Immature natural killer cell (primary cell): ENCODE data around the gene RBM47. TPM values are rescaled to one million over a fixed set of nuclear protein-coding genes. Genes with fewer than 3 reads are reported as not detected.
"Not testable (repeated sequence)": the region's sequence is repeated elsewhere in the genome, so short reads cannot be mapped to it uniquely, and the experiment has no call there.

Experiments
- DNase-seq, 3 donors: peaks; one replicate each; pipeline ENCODE4 v3.0.0; 2022; ENCODE audit warnings: mixed read lengths in 1 of 3
- H3K27ac Mint-ChIP-seq, 6 donors: one replicate each; pipeline ENCODE4 v1.8.0; 2020; ENCODE audit warnings: mixed read lengths in 6 of 6, mild to moderate bottlenecking in 5 of 6, inconsistent platforms in 4 of 6, moderate library complexity in 3 of 6
- H3K27me3 Mint-ChIP-seq, 3 donors: one replicate each; pipeline ENCODE4 v1.8.0; 2020 to 2021; ENCODE audit warnings: low read depth in 3 of 3, mild to moderate bottlenecking in 3 of 3, mixed read lengths in 3 of 3, moderate library complexity in 3 of 3, inconsistent platforms in 1 of 3
- H3K36me3 Mint-ChIP-seq, 3 donors: one replicate each; pipeline ENCODE4 v1.8.0; 2020; ENCODE audit warnings: mixed read lengths in 3 of 3, inconsistent platforms in 2 of 3, mild to moderate bottlenecking in 2 of 3
- H3K4me1 Mint-ChIP-seq, 2 donors: one replicate each; pipeline ENCODE4 v1.8.0; 2020; ENCODE audit warnings: inconsistent platforms in 2 of 2, mild to moderate bottlenecking in 2 of 2, mixed read lengths in 2 of 2, moderate library complexity in 1 of 2
- H3K4me3 Mint-ChIP-seq, 5 donors: one replicate each; pipeline ENCODE4 v1.8.0; 2020; ENCODE audit warnings: mild to moderate bottlenecking in 5 of 5, mixed read lengths in 5 of 5, inconsistent platforms in 3 of 5, moderate library complexity in 3 of 5
- H3K9me3 Mint-ChIP-seq, 6 donors: one replicate each; pipeline ENCODE4 v1.8.0; 2020; ENCODE audit warnings: mild to moderate bottlenecking in 6 of 6, mixed read lengths in 6 of 6, inconsistent platforms in 4 of 6, moderate library complexity in 3 of 6
- polyA plus RNA-seq, 3 donors: library from polyadenylated mRNA; unstranded; fragments of 300-500 nt; fragmentation: Illumina TruSeq; gene quantifications; one replicate each; pipeline ENCODE4 v1.2.3, GENCODE V29; 2021

The RBM47 gene
- polyA plus RNA-seq, 3 donors from 2014 or later, result 0.24 to 1.9 (median 0.49) TPM

DNA sequence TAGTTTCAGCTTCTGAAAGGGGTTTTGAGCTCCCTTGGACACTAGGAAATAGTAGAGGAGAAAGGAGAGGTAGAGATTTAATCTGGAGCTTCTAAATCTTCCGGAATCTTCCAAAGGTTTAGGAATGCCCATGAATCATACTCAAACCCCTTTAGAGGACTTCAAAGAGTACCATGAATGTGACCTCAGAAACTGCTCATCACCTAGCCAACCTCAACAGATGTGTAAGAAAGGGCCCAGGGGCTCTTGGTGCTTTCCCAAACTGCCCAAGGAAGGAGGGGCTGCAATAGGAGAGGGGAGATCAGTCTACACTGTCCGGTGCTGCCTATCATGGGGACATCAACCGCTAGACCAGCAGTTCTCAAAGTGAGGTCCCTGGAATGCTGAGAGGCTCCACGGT is 109.1 kb downstream of the RBM47 start:
- Mint-ChIP-seq H3K27ac (no peak overlapping the region), H3K36me3 (no peaks in the 10 kb centered on the region), H3K4me1 (no peaks in the 10 kb centered on the region)

GRCh38 chr4:40517081-40517480 is 112.6 kb downstream of the RBM47 start:
- H3K9me3 Mint-ChIP-seq, DNase-seq, H3K27ac Mint-ChIP-seq, H3K4me1 Mint-ChIP-seq, H3K27me3 Mint-ChIP-seq, H3K4me3 Mint-ChIP-seq, H3K36me3 Mint-ChIP-seq: not testable (repeated sequence)

More for the DNA sequence above, 109.1 kb downstream of the RBM47 start:
- Mint-ChIP-seq H3K27me3 (peaks cover 0 to 4% (median 2%) of the 10 kb centered on the region in 3 donors), H3K4me3 (no peak overlapping the region), H3K9me3 (peaks cover 0 to 1% (median 0%) of the 10 kb centered on the region in 6 donors)
- DNase-seq, result no peak

GRCh38 chr4:40516651-40517050 is 113.0 kb downstream of the RBM47 start:
- Mint-ChIP-seq H3K27ac (no peak overlapping the region), H3K4me3 (no peak overlapping the region), H3K9me3 (peaks cover 0 to 1% (median 0%) of the 10 kb centered on the region in 6 donors), H3K27me3 (peaks cover 0 to 2% (median 2%) of the 10 kb centered on the region in 3 donors), H3K36me3 (no peaks in the 10 kb centered on the region), H3K4me1 (no peaks in the 10 kb centered on the region)
- no peak for DNase-seq

GRCh38 chr4:40515398-40516293 is 114.0 kb downstream of the RBM47 start:
- peaks cover 0 to 2% (median 2%) of the 10 kb centered on the region in 3 donors for H3K27me3 Mint-ChIP-seq
- no peak overlapping the region for H3K27ac Mint-ChIP-seq
- H3K4me3 Mint-ChIP-seq, result no peak overlapping the region
- DNase-seq, result no peak
- H3K36me3 Mint-ChIP-seq, result no peaks in the 10 kb centered on the region
- no peaks in the 10 kb centered on the region for H3K4me1 Mint-ChIP-seq
- H3K9me3 Mint-ChIP-seq, result peaks cover 0 to 1% (median 0%) of the 10 kb centered on the region in 6 donors

DNA sequence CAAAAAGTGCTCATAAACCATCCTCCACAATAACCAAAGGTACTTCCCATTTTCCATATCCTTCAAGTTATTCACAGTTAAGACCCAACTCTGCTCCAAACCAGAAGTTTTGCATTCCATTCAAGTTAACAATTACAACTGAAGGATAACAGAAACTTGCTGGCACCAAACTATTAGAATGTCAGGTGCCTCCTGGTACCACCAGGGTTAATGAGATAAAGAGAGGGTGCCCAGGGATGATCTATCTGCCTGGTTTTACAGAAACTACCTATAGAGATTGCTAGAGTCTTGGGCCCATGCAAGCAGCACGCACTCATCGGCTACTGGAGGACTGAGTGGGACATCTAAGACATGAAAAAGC is 114.6 kb downstream of the RBM47 start:
- no peaks in the 10 kb centered on the region for H3K4me1 Mint-ChIP-seq
- H3K27ac Mint-ChIP-seq, result no peak overlapping the region
- H3K36me3 Mint-ChIP-seq, result no peaks in the 10 kb centered on the region

DNA sequence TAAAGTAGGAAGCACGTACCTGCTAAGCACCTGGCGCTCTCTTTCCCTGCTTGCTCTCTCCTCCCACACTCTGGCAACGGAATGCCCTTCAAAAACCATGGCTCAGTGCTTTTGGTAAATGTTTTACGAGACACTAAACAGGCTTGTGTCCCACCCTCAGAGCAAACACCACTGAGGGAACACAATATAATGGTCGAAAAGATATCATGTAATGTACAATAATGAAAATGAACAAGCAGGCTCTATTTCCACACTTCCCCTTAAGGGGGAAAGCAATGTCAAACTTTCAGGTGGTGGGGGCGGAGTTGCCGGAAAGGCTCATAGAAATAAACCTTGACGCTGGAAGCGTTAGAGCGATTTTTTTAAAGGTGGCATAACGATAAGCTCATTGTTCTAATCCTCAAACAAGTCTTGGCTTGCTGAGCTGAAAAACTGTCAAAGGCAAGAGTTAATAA is 115.1 kb downstream of the RBM47 start:
- no peak overlapping the region for H3K27ac Mint-ChIP-seq

More for the DNA sequence above, 114.6 kb downstream of the RBM47 start:
- no peak for DNase-seq
- peaks cover 0 to 3% (median 2%) of the 10 kb centered on the region in 3 donors for H3K27me3 Mint-ChIP-seq
- no peak overlapping the region for H3K4me3 Mint-ChIP-seq
- H3K9me3 Mint-ChIP-seq, result no peaks in the 10 kb centered on the region

DNA sequence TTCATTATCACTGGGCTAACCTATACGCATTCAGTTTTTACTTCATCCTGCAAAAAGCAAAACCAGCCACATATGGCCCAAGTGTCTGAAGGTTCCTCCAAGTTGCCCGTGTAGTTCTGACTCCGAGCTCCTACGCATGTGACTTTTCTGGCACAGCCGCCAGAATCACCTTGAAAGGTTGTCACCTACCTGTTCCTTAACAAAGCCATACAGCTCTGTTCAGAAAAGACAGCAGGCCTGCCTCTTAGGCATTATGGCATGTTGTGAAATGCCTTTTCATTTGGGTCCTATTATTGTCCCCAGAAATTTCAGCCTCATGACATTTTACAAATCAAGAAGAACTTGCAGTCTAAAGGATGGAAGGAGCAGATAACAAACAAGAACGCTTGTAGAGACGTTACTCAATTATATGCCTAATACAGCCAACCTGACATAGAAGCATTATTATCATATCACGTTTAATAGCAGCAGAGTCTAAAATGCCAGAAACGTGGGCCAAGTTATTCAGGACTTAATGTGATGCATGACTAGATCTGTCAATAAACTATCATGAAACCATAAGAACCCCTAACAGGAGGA is 118.5 kb downstream of the RBM47 start:
- Mint-ChIP-seq H3K9me3 (no peaks in the 10 kb centered on the region), H3K27me3 (peaks cover 0 to 6% (median 2%) of the 10 kb centered on the region in 3 donors), H3K4me3 (no peak overlapping the region), H3K4me1 (no peaks in the 10 kb centered on the region), H3K36me3 (no peaks in the 10 kb centered on the region), H3K27ac (no peak overlapping the region)
- no peak for DNase-seq

More for the DNA sequence above, 115.1 kb downstream of the RBM47 start:
- no peaks in the 10 kb centered on the region for H3K36me3 Mint-ChIP-seq
- no peak overlapping the region for H3K4me3 Mint-ChIP-seq
- no peaks in the 10 kb centered on the region for H3K4me1 Mint-ChIP-seq
- peaks cover 0 to 3% (median 2%) of the 10 kb centered on the region in 3 donors for H3K27me3 Mint-ChIP-seq
- no peaks in the 10 kb centered on the region for H3K9me3 Mint-ChIP-seq
- DNase-seq, result no peak

GRCh38 chr4:40507977-40508376 is 121.7 kb downstream of the RBM47 start:
- H3K4me1 Mint-ChIP-seq, result no peaks in the 10 kb centered on the region
- H3K4me3 Mint-ChIP-seq, result no peak overlapping the region
- no peak for DNase-seq
- H3K36me3 Mint-ChIP-seq, result no peaks in the 10 kb centered on the region
- no peak overlapping the region for H3K27ac Mint-ChIP-seq
- H3K27me3 Mint-ChIP-seq, result peaks cover 2 to 5% (median 4%) of the 10 kb centered on the region in 3 donors
- no peaks in the 10 kb centered on the region for H3K9me3 Mint-ChIP-seq

- H3K9me3 Mint-ChIP-seq, result no peaks in the 10 kb centered on the region
- DNase-seq, result no peak
- no peak overlapping the region for H3K27ac Mint-ChIP-seq
- H3K27me3 Mint-ChIP-seq, result peaks cover 4 to 9% (median 5%) of the 10 kb centered on the region in 3 donors
- H3K36me3 Mint-ChIP-seq, result no peaks in the 10 kb centered on the region
- H3K4me3 Mint-ChIP-seq, result no peak overlapping the region
- H3K4me1 Mint-ChIP-seq, result no peaks in the 10 kb centered on the region
Observed at GRCh38 chr4:40506492-40506891, 123.2 kb downstream of the RBM47 start.

GRCh38 chr4:40506066-40506465 is 123.6 kb downstream of the RBM47 start:
- Mint-ChIP-seq H3K4me3 (no peak overlapping the region), H3K9me3 (no peaks in the 10 kb centered on the region), H3K27ac (no peak overlapping the region), H3K4me1 (no peaks in the 10 kb centered on the region), H3K36me3 (no peaks in the 10 kb centered on the region), H3K27me3 (peaks cover 4 to 9% (median 5%) of the 10 kb centered on the region in 3 donors)
- DNase-seq, result no peak

DNA sequence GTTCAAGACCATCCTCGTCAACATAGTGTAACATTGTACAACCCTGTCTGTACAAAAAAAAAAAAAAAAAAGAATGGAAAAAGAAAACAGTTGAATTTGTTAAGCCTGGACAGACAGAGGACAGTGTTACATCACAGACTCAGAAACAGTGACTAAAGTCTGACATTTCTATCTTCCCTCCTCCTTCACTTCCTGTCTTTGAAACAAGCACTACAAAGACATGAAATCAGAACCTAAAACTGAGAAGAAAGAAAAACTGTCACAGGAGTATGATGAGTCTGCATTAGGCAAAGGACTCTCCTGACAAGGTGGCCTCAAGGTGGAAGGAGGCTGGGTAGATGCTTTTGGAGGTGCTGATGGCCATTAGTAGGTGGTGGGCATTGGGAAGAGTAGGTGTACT is 126.7 kb downstream of the RBM47 start:
- no peak overlapping the region for H3K27ac Mint-ChIP-seq

DNA sequence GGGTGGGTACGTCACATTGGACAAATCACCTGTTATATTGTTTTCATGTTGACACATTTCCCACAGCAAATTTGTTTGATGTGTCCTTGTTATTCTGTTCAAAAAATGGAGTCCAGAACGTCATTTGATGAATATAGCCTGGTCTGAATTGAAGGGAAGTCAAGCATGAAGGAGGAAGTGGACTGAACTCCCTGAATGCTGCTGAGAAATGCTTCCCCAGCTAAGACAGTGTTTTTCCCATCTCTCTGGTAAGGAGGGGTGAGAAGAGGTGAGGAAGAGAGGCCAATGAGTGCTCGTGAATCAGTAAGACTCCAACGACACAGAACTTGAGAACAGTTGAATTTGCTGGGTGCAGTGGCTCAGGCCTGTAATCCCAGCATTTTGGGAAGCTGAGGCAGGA is 127.4 kb downstream of the RBM47 start:
- no peaks in the 10 kb centered on the region for H3K36me3 Mint-ChIP-seq
- no peak overlapping the region for H3K4me3 Mint-ChIP-seq

More for the DNA sequence above, 126.7 kb downstream of the RBM47 start:
- Mint-ChIP-seq H3K36me3 (no peaks in the 10 kb centered on the region), H3K27me3 (peaks cover 4 to 5% (median 5%) of the 10 kb centered on the region in 3 donors), H3K9me3 (no peaks in the 10 kb centered on the region), H3K4me3 (no peak overlapping the region), H3K4me1 (no peaks in the 10 kb centered on the region)
- no peak for DNase-seq

DNA sequence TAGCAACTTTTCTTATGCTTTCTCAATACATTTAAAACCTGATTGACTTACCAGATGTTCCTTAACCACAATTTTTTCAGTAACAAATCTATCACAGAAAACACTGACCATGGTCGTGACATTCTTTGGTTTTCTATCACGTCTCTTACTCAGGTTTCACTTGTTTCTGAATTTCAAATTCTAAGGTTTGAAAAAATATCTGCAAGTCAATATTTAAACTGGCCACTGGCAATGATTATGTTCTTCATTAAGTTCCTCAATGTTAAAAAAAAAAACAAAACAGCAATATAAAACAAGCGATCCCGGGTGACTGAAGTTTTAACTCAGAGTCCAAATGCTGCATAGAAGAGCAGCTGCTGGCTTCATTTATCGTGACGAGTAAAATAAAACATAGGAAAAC is 128.9 kb downstream of the RBM47 start:
- Mint-ChIP-seq H3K4me1 (no peaks in the 10 kb centered on the region), H3K36me3 (no peaks in the 10 kb centered on the region), H3K27me3 (peaks cover 4 to 5% (median 5%) of the 10 kb centered on the region in 3 donors), H3K27ac (no peak overlapping the region), H3K4me3 (no peak overlapping the region), H3K9me3 (no peaks in the 10 kb centered on the region)
- DNase-seq, result no peak

More for the DNA sequence above, 127.4 kb downstream of the RBM47 start:
- Mint-ChIP-seq H3K9me3 (no peaks in the 10 kb centered on the region), H3K27ac (no peak overlapping the region), H3K4me1 (no peaks in the 10 kb centered on the region), H3K27me3 (peaks cover 4 to 5% (median 5%) of the 10 kb centered on the region in 3 donors)
- no peak for DNase-seq

- Mint-ChIP-seq H3K36me3 (no peaks in the 10 kb centered on the region), H3K9me3 (no peaks in the 10 kb centered on the region), H3K4me3 (no peak overlapping the region), H3K27ac (no peak overlapping the region), H3K27me3 (peaks cover 0 to 2% (median 2%) of the 10 kb centered on the region in 3 donors), H3K4me1 (no peaks in the 10 kb centered on the region)
- no peak for DNase-seq
Observed at GRCh38 chr4:40493160-40493559, 136.5 kb downstream of the RBM47 start.
